ENCODE measurements around the gene TMEM120B.

The TMEM120B gene

GRCh38 chr12:121800694-121801594 is 88.4 kb downstream of the TMEM120B start:
- intact Hi-C loops (cut with DNase I) = no loop called here
- DNase-seq = peak; percentile 67 to 96 (median 79)

- no peak for DNase-seq
- intact Hi-C loops (cut with DNase I) = no loop called here
Observed at GRCh38 chr12:121801595-121802484, 89.3 kb downstream of the TMEM120B start.

- intact Hi-C loops (cut with DNase I) = no loop called here
- no peak for DNase-seq
Observed at GRCh38 chr12:121802485-121802842, 89.9 kb downstream of the TMEM120B start.

- peak; percentile 84 to 99 (median 90) for DNase-seq
- intact Hi-C loops (cut with DNase I) = no loop called here
Observed at GRCh38 chr12:121802843-121803698, 90.5 kb downstream of the TMEM120B start.

GRCh38 chr12:121803861-121804416 is 91.4 kb downstream of the TMEM120B start, which contains the start of gene SETD1B:
Gene SETD1B (plus strand): TSS chr12:121804009. CDS start chr12:121804738, 729 bp downstream.
- intact Hi-C loops (cut with DNase I) = no loop called here

GRCh38 chr12:121804417-121805111 is 92.0 kb downstream of the TMEM120B start:
- intact Hi-C loops (cut with DNase I) = no loop called here
- DNase-seq = peak in 1 of 10 donors; percentile 85

More at GRCh38 chr12:121803861-121804416, 91.4 kb downstream of the TMEM120B start, which contains the start of gene SETD1B:
- DNase-seq = peak in 8 of 10 donors; percentile 47 to 93 (median 56)

GRCh38 chr12:121805171-121806008 is 92.8 kb downstream of the TMEM120B start:
- intact Hi-C loops (cut with DNase I) = no loop called here
- DNase-seq = peak in 1 of 10 donors; percentile 74

- intact Hi-C loops (cut with DNase I) = no loop called here
- DNase-seq = peak in 1 of 10 donors; percentile 62
Observed at GRCh38 chr12:121806009-121806545, 93.5 kb downstream of the TMEM120B start.

- intact Hi-C loops (cut with DNase I) = no loop called here
- DNase-seq = peak in 1 of 10 donors; percentile 84
Observed at GRCh38 chr12:121806546-121807423, 94.2 kb downstream of the TMEM120B start.

GRCh38 chr12:121807642-121808347 is 95.2 kb downstream of the TMEM120B start:
- DNase-seq = peak in 1 of 10 donors; percentile 53
- intact Hi-C loops (cut with DNase I) = no loop called here

- intact Hi-C loops (cut with DNase I) = no loop called here
- peak in 3 of 10 donors; percentile 7 to 64 (median 63) for DNase-seq
Observed at GRCh38 chr12:121808623-121809022, 96.1 kb downstream of the TMEM120B start.

GRCh38 chr12:121809712-121810116 is 97.2 kb downstream of the TMEM120B start:
- intact Hi-C loops (cut with DNase I) = loop anchor here (5.0 kb wide), 1 partner anchor 32 kb away; no protein-coding TSS in a partner anchor

GRCh38 chr12:121810234-121810817 is 97.8 kb downstream of the TMEM120B start:
- peak in 3 of 10 donors; percentile 21 to 82 (median 71) for DNase-seq
- intact Hi-C loops (cut with DNase I) = loop anchor here (5.0 kb wide), 1 partner anchor 33 kb away; no protein-coding TSS in a partner anchor

More at GRCh38 chr12:121809712-121810116, 97.2 kb downstream of the TMEM120B start:
- DNase-seq = peak in 2 of 10 donors; percentile 67 to 81

- intact Hi-C loops (cut with DNase I) = loop anchor here (5.0 kb wide), 1 partner anchor 34 kb away; no protein-coding TSS in a partner anchor
- peak in 1 of 10 donors; percentile 3 for DNase-seq
Observed at GRCh38 chr12:121810833-121811433, 98.4 kb downstream of the TMEM120B start.
